OCI-LY3 (cell line): ENCODE data around the gene LRRTM2.

Source experiments
- H2AFZ ChIP-seq: fragments of 200-600, 300-600 bp; shearing (Covaris generic); 2 replicates; pipeline ENCODE4 v1.6.0; 2014; ENCODE audit warnings: antibody characterized with exemption, low read depth, low read length
- H3K27ac ChIP-seq: fragments of 200-600, 300-600 bp; sonication (generic); 2 replicates; pipeline ENCODE4 v1.5.1; 2014; ENCODE audit warnings: mild to moderate bottlenecking, low read length, moderate library complexity, mixed read lengths
- H3K27me3 ChIP-seq: fragments of 200-600, 300-600 bp; sonication (generic); 2 replicates; pipeline ENCODE4 v1.6.1; 2014; ENCODE audit warnings: low read depth, low read length, mixed read lengths
- H3K36me3 ChIP-seq: fragments of 200-600, 300-600 bp; sonication (generic); replicated peaks from 2 replicates; pipeline ENCODE3; 2014; ENCODE audit warnings: low read depth, low read length, mixed read lengths
- H3K4me1 ChIP-seq: fragments of 300-600, 200-600 bp; sonication (generic); 2 replicates; pipeline ENCODE4 v1.6.1; 2014; ENCODE audit warnings: low read length, mixed read lengths
- H3K4me2 ChIP-seq: fragments of 200-600, 300-600 bp; sonication (generic); 2 replicates; pipeline ENCODE4 v1.6.1; 2014; ENCODE audit warnings: low read length, mixed read lengths
- H3K4me3 ChIP-seq: fragments of 300-600, 200-600 bp; sonication (generic); 2 replicates; pipeline ENCODE4 v1.5.1; 2014; ENCODE audit warnings: antibody characterized with exemption, mild to moderate bottlenecking, low read length, moderate library complexity
- H3K79me2 ChIP-seq: fragments of 300-600, 200-600 bp; shearing (Covaris generic); 2 replicates; pipeline ENCODE4 v1.6.1; 2014; ENCODE audit warnings: mild to moderate bottlenecking, low read length, mixed read lengths
- H3K9ac ChIP-seq: fragments of 300-600, 200-600 bp; shearing (Covaris generic); 2 replicates; pipeline ENCODE4 v1.6.0; 2014; ENCODE audit warnings: mild to moderate bottlenecking, low read length, moderate library complexity
- H3K9me3 ChIP-seq: fragments of 200-600, 300-600 bp; shearing (Covaris generic); 2 replicates; pipeline ENCODE4 v1.6.1; 2014; ENCODE audit warnings: low read length, mixed read lengths; ENCODE audit not compliant: insufficient read depth
- H4K20me1 ChIP-seq: fragments of 200-600, 300-600 bp; sonication (generic); 2 replicates; pipeline ENCODE4 v1.6.1; 2016; ENCODE audit warnings: low read length, mixed read lengths; ENCODE audit not compliant: insufficient read depth
- EZH2phosphoT487 ChIP-seq: fragments of 200-600 bp; shearing (Covaris generic); IDR thresholded peaks from 2 replicates; pipeline ENCODE4 v1.6.1; 2018; ENCODE audit warnings: antibody characterized with exemption, mixed run types, low read depth
- TF ChIP-seq, protein P1 (sequence below): fragments of 200-600, 300-600 bp; sonication (generic); IDR thresholded peaks from 2 replicates; pipeline ENCODE4 v1.5.1; 2014; ENCODE audit warnings: antibody characterized with exemption, low read length, low read depth

The LRRTM2 gene

DNA sequence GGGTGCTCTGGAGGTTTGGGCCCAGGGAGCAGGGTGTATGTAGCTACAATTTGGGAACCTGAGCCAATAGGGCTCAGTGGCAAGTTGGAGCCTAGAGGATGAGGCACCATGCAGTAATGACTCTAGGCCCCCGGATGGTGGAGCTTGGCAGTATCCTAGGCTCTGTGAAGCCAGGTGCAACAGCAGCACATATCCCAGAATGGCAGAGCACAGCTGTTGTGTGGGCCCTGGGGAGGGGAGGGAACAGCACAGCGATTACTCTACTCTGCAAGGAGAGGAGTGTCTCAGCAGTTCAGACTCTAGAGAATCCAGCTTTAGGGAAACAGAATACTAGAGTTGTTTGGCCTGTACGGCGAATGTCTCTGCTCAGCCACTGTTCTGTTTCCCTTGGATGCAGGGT, 56.1 kb downstream of the LRRTM2 start:
- no peak for TF ChIP-seq EZH2phosphoT487
- TF ChIP-seq, protein P1, sequence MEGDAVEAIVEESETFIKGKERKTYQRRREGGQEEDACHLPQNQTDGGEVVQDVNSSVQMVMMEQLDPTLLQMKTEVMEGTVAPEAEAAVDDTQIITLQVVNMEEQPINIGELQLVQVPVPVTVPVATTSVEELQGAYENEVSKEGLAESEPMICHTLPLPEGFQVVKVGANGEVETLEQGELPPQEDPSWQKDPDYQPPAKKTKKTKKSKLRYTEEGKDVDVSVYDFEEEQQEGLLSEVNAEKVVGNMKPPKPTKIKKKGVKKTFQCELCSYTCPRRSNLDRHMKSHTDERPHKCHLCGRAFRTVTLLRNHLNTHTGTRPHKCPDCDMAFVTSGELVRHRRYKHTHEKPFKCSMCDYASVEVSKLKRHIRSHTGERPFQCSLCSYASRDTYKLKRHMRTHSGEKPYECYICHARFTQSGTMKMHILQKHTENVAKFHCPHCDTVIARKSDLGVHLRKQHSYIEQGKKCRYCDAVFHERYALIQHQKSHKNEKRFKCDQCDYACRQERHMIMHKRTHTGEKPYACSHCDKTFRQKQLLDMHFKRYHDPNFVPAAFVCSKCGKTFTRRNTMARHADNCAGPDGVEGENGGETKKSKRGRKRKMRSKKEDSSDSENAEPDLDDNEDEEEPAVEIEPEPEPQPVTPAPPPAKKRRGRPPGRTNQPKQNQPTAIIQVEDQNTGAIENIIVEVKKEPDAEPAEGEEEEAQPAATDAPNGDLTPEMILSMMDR, result no peak
- H3K27ac ChIP-seq, result no peak overlapping the region
- H3K79me2 ChIP-seq, result no peaks in the 10 kb centered on the region
- H3K4me1 ChIP-seq, result no peaks in the 10 kb centered on the region
- H4K20me1 ChIP-seq, result no peaks in the 10 kb centered on the region
- H3K27me3 ChIP-seq, result no peaks in the 10 kb centered on the region
- H2AFZ ChIP-seq, result no peak overlapping the region
- H3K4me3 ChIP-seq, result no peak overlapping the region
- H3K36me3 ChIP-seq, result no peaks in the 10 kb centered on the region
- no peak overlapping the region for H3K4me2 ChIP-seq
- H3K9me3 ChIP-seq, result no peaks in the 10 kb centered on the region
- H3K9ac ChIP-seq, result no peak overlapping the region
